Left colon (tissue), 2 donors: ENCODE measurements around the gene PEAK3. TPM values are rescaled to one million over a fixed set of nuclear protein-coding genes. Genes with fewer than 3 reads are reported as not detected.
A peak's percentile ranks its signal among the peaks of the same experiment; 100 is the strongest.

Experiments
- ATAC-seq: fragments of 200-7000 bp; cut with Tn5 transposase; one replicate; pipeline ENCODE4 v1.9.1; 2020; ENCODE audit warnings: mild to moderate bottlenecking, moderate library complexity
- DNase-seq, 2 donors: peaks; one replicate each; pipeline ENCODE4 v3.0.0-alpha.2; 2020
- intact Hi-C, 2 donors: fragments of 100-400 bp; cut with DNase I in 1 of 2; cut with micrococcal nuclease in 1 of 2; formaldehyde crosslinking; loops; one replicate each; pipeline versions ENCODE4 v1.11.2 to v1.14.0; 2022; cut with DNase I, micrococcal nuclease
- long read RNA-seq: library from polyadenylated mRNA; unstranded; transcript quantifications from one replicate; pipeline ENCODE4 v2.0.0, GENCODE V29; 2021
- total RNA-seq, 2 donors: library from RNA; stranded (reverse); fragmentation: NEBNext Ultra II Directional; extraction: Animal tissue kit (Norgen Biotek cat#: 25700); gene quantifications; one replicate each; pipeline ENCODE4 v1.2.1, GENCODE V29; 2021
- donor health status: DM: no; HTN: no; CAD: no.
- donor health status: DM: yes; HTN: yes; CAD: no.

PEAK3 gene, protein sequence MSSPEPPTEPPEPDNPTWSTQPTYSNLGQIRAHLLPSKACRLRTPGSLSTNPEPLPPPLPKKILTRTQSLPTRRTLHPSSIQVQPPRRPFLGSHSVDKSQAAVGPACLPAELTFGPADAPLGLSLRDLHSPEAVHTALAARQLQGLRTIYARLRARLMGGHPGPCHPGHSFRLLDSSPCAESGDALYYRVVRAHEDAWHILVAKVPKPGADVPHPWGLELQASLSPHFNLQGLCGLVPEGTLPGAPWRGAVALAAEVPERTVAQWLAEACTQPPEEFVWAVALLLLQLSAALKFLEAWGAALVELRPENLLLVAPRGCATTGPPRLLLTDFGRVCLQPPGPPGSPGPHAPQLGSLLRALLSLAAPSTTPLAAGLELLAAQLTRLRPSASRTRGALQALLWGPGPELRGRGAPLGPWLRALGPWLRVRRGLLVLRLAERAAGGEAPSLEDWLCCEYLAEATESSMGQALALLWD
- total RNA-seq = under 1 TPM; 0.15 to 0.78 TPM
- long read RNA-seq = 0 reads

DNA sequence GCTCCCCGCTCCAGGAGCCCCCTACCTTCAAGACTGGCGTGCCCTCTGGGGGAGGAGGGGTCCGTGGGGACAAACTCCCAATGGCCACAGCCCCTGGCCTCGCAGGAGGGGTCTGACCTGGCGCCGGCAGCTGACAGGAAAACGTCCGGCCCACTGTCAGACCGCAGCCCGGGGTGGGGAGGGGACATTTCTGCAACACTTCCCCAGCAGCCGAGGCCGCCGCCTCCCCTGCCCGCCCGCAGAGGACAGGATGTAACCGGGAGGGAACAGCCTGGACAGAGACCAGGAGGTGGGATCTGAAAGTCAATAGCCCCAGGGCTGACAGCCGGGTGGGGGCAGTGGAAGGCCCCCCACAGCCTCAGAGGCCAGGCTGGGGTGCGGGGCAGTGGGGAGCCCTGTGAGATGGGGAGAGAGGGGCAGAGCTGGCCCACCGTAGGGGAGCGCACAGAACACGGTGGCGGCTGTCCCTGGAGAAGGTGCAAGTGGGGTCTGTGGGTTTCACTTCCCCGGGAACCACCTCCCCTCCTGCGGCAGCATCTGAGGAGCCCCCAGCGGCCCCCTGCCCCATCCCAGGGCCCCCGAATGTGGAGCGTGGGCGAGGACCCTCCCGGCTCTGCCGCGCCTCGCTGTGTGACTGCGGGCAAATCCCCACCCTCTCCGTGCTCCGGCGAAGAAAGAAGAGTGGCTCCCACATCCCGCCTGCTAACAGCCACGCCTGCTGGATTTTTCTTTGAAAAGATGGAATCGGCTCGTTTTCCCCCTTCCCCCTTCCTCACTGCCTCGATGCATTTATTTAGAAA, at the start of gene PEAK3:
TSS of gene PEAK3 (minus strand) at position 114 of the 800 bp plus-strand sequence. CDS start 1,244 bp downstream, outside the sequence.
- ATAC-seq = no peak

DNA sequence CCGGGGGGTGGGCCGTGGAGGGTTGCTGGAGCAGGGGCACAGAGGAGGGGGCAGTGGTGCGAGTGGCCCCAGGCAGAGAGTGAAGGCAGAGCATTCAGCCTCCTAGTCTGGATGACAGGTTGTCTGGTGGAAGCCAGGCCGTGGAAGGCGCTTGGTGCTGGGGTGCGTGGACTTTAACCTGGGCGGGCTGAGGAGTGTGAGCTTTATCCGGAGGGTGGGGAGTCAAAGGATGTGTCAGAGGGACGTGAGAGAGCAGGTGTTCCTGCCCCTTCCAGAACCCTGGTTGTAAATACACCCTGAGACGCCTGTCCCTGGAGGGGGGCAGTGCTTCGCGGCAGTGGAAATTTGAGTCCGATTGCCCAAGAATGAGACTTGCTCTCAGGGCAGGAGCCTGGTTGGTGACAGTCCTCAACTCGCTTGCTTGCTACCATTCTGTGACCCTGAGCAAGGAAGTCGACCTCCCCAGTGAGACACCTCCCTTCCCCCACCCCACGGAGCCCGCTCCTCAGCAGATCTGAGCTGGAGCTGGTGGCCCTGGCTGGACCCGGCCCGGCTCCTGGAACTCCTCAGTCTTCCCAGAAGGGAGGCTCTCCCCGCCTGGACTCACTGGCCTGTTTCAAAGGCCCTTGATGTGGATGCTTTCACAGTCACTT, 48.8 kb upstream of the PEAK3 start:
- ATAC-seq (peak; percentile 72), DNase-seq (peak; percentile 91 to 94)
- intact Hi-C loops = no loop called here

More for the DNA sequence above, at the start of gene PEAK3:
- DNase-seq = peak; percentile 72 to 75
- intact Hi-C loops = loop anchor here in 1 of 2 donors (5.0 kb wide), 1 partner anchor 35 kb away; no protein-coding TSS in a partner anchor

DNA sequence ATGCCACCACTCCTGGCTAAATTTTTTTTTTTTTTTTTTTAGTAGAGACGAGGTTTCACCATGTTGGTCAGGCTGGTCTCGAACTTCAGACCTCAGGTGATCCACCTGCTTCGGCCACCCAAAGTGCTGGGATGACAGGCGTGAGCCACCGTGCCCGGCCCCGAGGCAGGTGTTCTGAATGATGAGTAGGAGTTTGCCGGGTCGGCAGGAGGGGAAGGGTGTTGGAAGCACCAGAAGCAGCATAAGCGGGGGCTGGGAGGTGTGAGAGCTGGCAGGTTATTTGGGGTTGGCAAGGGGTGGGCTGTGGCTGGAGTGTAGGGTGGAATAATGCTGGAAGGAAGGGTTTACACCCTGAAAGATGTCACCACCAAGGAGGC, 48.3 kb upstream of the PEAK3 start:
- ATAC-seq (no peak), DNase-seq (no peak)
- intact Hi-C loops = no loop called here

DNA sequence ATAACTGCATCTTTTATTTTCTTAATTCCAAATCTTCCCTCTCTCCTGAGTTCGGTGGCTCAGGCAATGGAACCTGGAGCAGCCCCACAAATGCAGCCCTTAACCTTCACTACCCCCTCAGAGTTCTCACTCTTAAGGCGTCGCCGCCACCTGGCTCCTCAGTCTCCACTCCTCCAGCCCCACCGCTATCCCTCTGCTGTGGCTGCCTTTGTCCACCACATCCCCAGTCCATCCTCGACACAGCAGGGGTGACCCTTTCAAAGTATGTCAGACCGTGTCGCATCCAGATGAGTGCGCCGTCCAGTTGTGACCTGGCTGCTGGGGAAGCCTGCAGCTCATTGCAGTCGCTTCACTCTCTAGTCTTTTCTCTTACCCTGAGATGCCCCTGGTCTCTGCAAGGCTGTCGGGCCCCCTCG, 47.5 kb upstream of the PEAK3 start:
- ATAC-seq = peak; percentile 5
- peak in 1 of 2 donors; percentile 45 for DNase-seq
- intact Hi-C loops = loop anchor here in 1 of 2 donors (10.0 kb wide), 1 partner anchor 85 kb away; the partner anchor contains the start of gene AMH

DNA sequence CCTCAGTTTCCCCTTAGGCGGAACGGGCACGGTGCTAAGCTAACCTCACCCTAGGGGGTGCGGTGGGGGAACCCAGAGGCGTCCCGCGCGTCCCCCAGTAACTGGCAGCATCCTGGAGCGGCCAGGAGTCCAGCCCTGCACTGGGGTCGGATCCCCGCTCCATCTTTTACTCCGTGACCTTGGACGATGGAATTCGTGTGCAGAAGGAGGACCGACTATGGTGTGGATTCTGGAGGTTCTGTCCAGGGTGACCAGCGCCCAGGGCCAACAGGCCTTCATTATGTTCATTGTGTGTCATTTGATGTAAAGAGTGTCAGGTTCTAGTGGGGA, 47.1 kb upstream of the PEAK3 start:
- DNase-seq = no peak
- intact Hi-C loops = loop anchor here in 1 of 2 donors (10.0 kb wide), 1 partner anchor 84 kb away; the partner anchor contains the start of gene AMH

DNA sequence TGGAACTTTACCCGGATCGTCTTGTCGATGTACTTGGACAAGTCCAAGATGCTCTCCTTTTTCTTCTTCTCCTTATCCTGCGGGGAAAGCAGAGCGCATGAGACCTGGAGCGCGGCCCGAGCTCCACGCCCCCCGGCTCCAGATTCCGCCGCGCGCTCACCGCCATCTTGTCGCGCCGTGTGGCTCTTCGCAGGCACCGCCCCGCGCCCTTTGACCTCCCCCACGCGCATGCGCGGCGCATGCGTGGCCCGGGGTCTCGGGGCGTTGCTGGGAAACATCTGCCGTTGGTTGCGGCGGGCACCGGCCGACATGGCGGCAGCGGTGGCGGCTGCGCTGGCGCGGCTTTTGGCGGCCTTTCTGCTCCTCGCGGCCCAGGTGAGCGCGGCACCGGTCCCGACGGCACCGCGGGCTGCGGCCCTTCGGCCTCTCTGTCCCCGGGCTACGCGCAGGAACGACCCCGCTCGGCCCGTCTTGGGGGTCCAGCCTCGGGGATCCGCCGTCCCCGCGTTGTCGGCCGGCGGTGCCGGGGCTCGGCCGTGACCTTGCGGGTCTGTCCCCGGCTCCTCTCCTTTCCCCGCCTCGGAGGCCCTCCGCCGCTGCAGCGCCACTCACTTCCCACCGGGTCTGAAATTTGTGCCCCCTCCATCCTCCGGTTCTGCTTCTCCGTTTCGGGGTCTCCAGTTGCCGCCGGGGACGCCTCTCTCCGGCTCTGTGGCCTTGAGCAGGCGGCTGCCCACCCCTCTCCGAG, 46.6 kb upstream of the PEAK3 start, which contains the start of the genes LSM7 and SPPL2B:
TSS of gene LSM7 (minus strand) at position 186 of the 748 bp plus-strand sequence. CDS start at position 166, 20 bp downstream.
TSS of gene SPPL2B (plus strand) at position 284 of the 748 bp plus-strand sequence. CDS start at position 310, 26 bp downstream.
- DNase-seq (peak; percentile 85 to 91), ATAC-seq (peak; percentile 57)
- intact Hi-C loops = loop anchor here in 1 of 2 donors (10.0 kb wide), 1 partner anchor 84 kb away; the partner anchor contains the start of gene AMH

More for the DNA sequence above, 47.1 kb upstream of the PEAK3 start:
- ATAC-seq = no peak

DNA sequence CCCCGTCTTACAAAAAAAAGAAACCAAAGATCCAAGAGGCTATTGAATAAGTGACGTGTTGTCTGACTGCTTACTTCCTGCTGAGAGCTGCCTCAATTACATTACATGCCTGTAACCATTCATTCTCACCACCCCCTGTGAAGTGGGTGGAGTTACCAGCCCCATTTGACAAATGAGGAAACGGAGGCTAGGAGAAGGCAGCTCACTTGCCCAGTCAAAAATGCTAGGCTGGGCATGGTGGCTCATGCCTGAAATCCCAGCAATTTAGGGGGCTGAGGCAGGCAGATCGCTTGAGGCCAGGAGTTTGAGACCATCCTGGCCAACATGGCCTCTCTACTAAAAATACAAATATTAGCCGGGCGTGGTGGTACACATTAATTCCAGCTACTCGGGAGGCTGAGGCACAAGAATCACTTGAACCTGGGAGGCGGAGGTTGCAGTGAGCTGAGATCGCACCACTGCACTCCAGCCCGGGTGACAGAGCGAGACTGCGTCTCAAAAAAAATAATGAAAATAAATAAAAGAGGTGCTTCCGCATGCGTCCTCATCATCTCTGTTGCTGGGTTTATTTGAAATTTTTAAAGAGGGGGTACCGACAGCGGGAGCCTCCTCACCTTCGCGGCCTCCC, 45.9 kb upstream of the PEAK3 start:
- intact Hi-C loops = loop anchor here in 1 of 2 donors (10.0 kb wide), 1 partner anchor 83 kb away; the partner anchor contains the start of gene AMH
- peak; percentile 49 to 73 for DNase-seq

DNA sequence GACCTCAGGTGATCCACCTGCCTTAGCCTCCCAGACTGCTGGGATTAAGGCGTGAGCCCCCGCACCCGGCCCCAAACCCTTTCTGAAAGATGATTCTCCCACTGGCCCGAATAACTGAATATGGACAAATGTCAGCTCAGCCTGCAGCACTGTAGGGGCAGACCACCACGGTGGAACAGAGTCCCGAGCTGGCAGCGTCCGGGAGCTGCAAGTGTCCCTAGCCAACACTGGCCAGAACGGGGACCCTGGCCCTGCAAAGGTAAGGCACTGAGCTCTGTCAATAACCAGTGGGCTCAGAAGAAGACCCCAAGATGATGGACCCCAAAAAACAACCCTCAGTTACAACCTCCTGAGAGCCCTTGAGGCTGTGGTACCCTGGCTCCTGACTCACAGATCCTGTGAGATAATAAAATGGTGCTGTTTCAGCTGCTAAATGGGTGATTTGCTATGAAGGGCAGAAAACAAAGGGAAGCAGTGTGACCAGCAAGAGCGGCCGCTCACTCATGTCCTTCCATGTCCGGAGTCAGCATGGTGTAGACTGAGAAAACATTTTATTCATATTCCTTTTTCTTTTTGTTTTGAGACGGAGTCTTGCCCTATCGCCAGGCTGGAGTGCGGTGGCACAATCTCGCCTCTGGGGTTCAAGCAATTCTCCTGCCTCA, 44.9 kb upstream of the PEAK3 start:
- DNase-seq (no peak), ATAC-seq (no peak)
- intact Hi-C loops = loop anchor here in 1 of 2 donors (10.0 kb wide), 1 partner anchor 82 kb away; the partner anchor contains the start of gene AMH

More for the DNA sequence above, 45.9 kb upstream of the PEAK3 start:
- peak; percentile 39 for ATAC-seq

DNA sequence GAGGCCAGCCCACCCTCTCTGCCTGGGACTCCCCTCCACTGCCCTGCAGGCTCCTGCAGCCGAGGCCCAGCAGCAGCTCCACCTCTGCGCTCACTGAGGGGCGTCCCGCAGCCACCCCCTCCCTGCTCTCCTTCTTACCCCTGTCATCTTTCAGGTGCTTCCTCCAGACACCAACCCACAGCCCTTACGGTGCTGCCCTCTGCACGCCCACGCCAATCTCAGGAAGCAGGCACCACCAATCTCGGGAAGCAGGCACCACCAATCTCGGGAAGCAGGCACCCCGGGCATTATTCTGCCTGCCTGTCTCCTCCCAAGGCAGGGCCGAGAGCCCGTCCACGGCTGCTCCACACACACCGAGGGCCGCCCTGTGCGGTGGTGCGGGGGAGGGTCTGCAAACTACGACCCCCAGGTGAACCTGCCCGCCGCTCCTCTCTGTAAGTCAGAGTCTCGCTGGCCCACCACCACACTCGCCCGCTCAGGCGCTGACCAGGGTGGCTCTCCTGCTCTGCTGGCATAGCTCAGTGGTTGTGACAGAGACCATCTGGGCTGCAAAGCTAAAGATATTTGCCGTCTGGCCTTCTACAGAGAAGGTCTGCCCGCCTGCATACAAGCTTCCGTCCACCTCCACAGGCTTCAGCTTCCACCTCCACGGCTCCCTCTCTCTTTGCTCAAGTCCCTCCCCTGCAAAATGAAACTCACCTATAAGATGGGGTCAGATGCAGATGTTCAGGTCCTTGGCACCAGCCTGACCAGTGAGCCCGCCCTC, 43.5 kb upstream of the PEAK3 start:
- intact Hi-C loops = loop anchor here in 1 of 2 donors (10.0 kb wide), 1 partner anchor 81 kb away; the partner anchor contains the start of gene AMH
- DNase-seq (no peak), ATAC-seq (no peak)

DNA sequence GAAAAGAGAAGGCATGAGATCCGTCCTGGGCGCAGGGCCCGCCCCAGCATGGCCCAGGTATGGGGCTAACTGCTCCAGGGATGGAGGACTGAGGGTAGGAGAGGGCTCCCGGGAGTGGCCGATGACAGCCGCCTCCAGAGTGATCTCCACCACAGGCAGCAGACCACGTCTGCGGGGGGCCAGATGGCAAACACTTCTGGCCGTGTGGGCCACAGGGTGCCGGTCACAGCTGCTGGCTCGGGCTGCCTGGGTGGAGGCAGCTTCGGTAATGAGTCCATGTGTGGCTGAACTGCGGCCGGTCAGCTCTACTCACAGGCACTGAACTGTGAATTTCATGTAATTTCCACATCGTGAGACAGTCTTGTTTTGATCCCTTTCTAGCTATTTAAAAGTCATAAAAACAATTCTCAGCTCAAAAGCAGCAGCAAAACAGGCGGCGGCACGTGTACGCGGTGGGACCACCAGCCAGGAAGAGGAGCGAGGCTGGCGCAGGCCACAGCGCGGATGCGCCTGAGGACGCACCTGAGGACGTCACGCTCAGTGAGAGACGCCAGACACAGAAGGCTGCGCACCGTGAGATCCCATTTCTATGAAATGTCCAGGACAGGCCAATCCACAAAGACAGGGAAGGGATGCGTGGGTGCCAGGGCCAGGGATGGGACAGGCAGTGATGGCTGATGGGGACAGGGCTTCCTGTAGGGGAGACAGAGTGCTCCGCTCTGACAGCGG, 42.4 kb upstream of the PEAK3 start:
- intact Hi-C loops = loop anchor here in 1 of 2 donors (10.0 kb wide), 1 partner anchor 80 kb away; the partner anchor contains the start of gene AMH
- no peak for DNase-seq
- ATAC-seq = no peak

DNA sequence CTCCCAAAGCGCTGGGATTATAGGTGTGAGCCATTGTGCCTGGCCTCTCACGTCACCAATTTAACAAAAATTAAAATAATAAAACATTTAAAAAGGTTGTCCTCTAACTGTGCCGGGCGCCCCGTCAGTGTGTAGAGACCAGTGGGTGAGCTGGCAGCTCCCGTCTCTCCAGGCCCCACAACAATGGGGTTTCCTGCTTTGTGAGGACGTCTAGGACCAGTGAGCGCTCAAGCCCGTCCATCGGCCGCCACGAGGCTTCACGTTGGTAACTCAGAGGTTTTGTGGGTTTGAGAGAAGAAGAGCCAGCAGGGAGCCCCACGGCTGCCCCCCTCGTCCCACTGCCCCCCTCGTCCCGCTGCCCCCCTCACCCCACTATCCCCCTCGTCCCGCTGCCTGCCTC, 41.7 kb upstream of the PEAK3 start:
- no peak for ATAC-seq

DNA sequence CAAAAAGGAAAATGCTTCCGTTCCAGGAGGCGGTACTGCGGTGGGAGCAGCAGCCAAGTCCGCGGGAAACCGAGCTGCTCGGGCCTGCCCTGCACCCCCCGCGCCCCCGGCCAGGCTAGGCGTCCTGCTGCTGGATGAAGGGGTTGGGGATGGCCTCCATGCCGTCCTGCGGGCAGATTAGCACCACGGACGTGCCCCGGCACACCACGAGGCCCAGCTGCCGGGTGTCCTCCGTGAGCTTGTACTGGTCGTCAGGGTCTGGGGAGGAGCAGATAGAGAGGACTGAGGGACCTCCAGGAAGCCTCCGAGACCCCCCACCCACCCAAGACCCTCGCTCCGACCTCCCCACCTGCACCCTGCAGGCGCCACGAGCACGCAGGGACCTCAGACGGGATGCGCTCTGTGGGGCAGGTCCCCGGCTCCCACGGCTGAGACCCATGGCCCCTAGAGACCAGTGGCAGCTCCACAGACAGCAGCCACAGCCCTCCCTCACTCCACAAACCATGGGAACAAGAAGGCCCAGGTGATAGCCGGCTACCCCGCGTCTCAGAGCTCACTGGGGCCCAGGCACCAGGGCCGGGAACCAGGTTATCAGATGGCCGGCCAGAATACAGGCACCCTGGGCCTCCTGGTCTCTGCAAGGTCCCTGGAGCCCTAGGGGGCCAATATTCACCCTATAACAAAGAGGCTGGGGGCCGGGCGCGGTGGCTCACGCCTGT, 39.7 kb upstream of the PEAK3 start:
- intact Hi-C loops = loop anchor here in 1 of 2 donors (10.0 kb wide), 1 partner anchor 77 kb away; the partner anchor contains the start of gene AMH
- ATAC-seq = no peak
- no peak for DNase-seq

More for the DNA sequence above, 41.7 kb upstream of the PEAK3 start:
- intact Hi-C loops = loop anchor here in 1 of 2 donors (10.0 kb wide), 1 partner anchor 79 kb away; the partner anchor contains the start of gene AMH
- no peak for DNase-seq

DNA sequence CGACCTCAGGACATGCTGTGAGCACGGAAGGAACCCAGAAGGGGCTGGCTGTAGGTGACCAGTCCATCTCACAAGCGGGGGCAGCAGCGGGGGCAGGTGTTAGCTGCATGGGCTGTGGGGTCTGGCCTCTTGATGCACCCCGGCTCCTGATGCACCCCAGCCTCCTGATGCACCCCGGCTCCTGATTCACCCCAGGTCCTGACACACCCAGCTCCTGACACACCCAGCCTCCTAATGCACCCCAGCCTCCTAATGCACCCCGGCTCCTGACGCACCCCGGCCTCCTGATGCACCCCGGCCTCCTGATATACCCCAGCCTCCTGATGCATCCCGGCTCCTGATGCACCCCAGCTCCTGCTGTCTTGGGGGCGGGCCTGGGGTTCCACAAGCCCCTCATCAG, 39.0 kb upstream of the PEAK3 start:
- DNase-seq = no peak
- ATAC-seq = no peak
- intact Hi-C loops = loop anchor here in 1 of 2 donors (10.0 kb wide), 1 partner anchor 76 kb away; the partner anchor contains the start of gene AMH

DNA sequence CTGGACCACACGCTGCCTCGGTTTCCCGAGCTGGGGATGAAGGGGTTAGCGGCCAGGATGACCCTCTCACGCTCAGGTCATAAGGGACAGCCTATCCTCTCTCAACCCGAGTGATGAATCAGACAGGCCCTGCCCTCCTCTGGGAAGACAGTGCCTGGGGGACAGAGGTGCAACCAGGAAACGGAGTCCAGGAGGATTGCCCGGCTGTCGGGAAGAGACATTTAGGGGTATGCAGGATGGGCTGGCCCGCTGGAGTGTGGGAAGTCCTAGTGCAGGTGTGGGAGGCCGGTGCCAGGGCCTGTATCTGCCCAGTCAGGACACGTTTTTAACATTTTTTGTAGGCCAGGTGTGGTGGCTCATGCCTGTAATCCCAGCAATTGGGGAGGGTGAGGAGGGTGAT, 38.1 kb upstream of the PEAK3 start:
- DNase-seq (no peak), ATAC-seq (no peak)
- intact Hi-C loops = loop anchor here in 1 of 2 donors (10.0 kb wide), 1 partner anchor 75 kb away; the partner anchor contains the start of gene AMH
